HCT116 (cell line): ENCODE results near the gene AUTS2. TPM values are rescaled to one million over a fixed set of nuclear protein-coding genes. Genes with fewer than 3 reads are reported as not detected.

Experiments
- ATAC-seq: fragments of 200-7000 bp; cut with Tn5 transposase; 2 replicates; pipeline ENCODE4 v1.9.1; 2020; ENCODE audit warnings: mild to moderate bottlenecking, moderate library complexity
- BruUV-seq: library from RNA; stranded (reverse); fragments of 400-500 nt; replicated peaks from 2 replicates; lab custom pipeline; 2021; lab: Mats Ljungman, UMichigan
- CTCF ChIA-PET: fragments of 300-600 bp; sonication (Branson Sonifier 250); formaldehyde crosslinking; loops from one replicate; lab custom pipeline; 2021; ENCODE audit warnings: antibody characterized with exemption; lab: Charles Lee
- POLR2A ChIA-PET: fragments of 300-600, 350-600 bp; sonication (Branson Sonifier 250); formaldehyde crosslinking; loops from one replicate; lab custom pipeline; 2021; ENCODE audit warnings: antibody characterized with exemption; lab: Charles Lee
- RAD21 ChIA-PET, 2 experiments: fragments of 300-600 bp; sonication (Branson Sonifier 250); formaldehyde crosslinking; loops; one replicate each; lab custom pipeline; 2023; ENCODE audit warnings: low total read pairs in 2 of 2; ENCODE audit not compliant: uncharacterized antibody in 2 of 2, unreplicated experiment in 2 of 2, low non-redundant PET in 1 of 2; lab: Charles Lee
- DNase-seq: peaks from one replicate; pipeline ENCODE4 v3.0.0-alpha.2; 2010; ENCODE audit warnings: low read depth, low spot score
- H2AFZ ChIP-seq: fragments of 200-600 bp; shearing (Covaris generic), sonication (generic); 2 replicates; pipeline ENCODE4 v1.6.1; 2017; ENCODE audit warnings: low read depth, mixed run types, mixed read lengths, antibody characterized with exemption, low read length; ENCODE audit not compliant: poor library complexity, severe bottlenecking
- H3K27ac ChIP-seq: 2 replicates; pipeline ENCODE4 v1.5.1; 2012; ENCODE audit warnings: low read depth, low read length
- H3K27me3 ChIP-seq: fragments of 200-600 bp; sonication (generic); 2 replicates; pipeline ENCODE4 v1.6.1; 2016; ENCODE audit warnings: mixed run types, low read length, mixed read lengths; ENCODE audit not compliant: insufficient read depth
- H3K36me3 ChIP-seq, 2 experiments: fragments of 200-500 bp in 1 of 2; fragments of 200-600 bp in 1 of 2; sonication (Bioruptor generic) in 1 of 2; sonication (generic) in 1 of 2; 2 replicates each; pipeline versions ENCODE4 v1.5.1 to v1.6.1; 2014 to 2016; ENCODE audit warnings: low read length in 2 of 2, inconsistent platforms in 1 of 2, mixed read lengths in 1 of 2, mixed run types in 1 of 2; ENCODE audit not compliant: insufficient read depth in 2 of 2, control insufficient read depth in 1 of 2
- H3K4me1 ChIP-seq, 2 experiments: fragments of 200-600 bp in 1 of 2; sonication (generic) in 1 of 2; 2 replicates each; pipeline versions ENCODE4 v1.5.1 to v1.6.1; 2012 to 2017; ENCODE audit warnings: low read length in 2 of 2, inconsistent platforms in 1 of 2, mild to moderate bottlenecking in 1 of 2, mixed read lengths in 1 of 2, mixed run types in 1 of 2, moderate library complexity in 1 of 2; ENCODE audit not compliant: insufficient read depth in 2 of 2, control insufficient read depth in 1 of 2
- H3K4me2 ChIP-seq: fragments of 200-600 bp; sonication (generic); 2 replicates; pipeline ENCODE4 v1.6.1; 2017; ENCODE audit warnings: mixed run types, low read length, mixed read lengths
- H3K4me3 ChIP-seq, 2 experiments: fragments of 200-600 bp in 1 of 2; sonication (generic) in 1 of 2; replicated peaks in 1 of 2; 2 replicates each; pipeline ENCODE4 v1.5.1; 2011 to 2016; ENCODE audit warnings: low read length in 2 of 2, control low read depth in 1 of 2, low read depth in 1 of 2, mild to moderate bottlenecking in 1 of 2, mixed read lengths in 1 of 2, mixed run types in 1 of 2
- H3K79me2 ChIP-seq: fragments of 200-600 bp; sonication (generic); 2 replicates; pipeline ENCODE4 v1.6.1; 2017; ENCODE audit warnings: mild to moderate bottlenecking, mixed run types, low read length, moderate library complexity, mixed read lengths; ENCODE audit not compliant: insufficient read depth
- H3K9ac ChIP-seq: fragments of 200-600 bp; sonication (generic); 2 replicates; pipeline ENCODE4 v1.6.1; 2016; ENCODE audit warnings: low read length, mixed read lengths
- H3K9me2 ChIP-seq: fragments of 200-600 bp; sonication (generic), shearing (Covaris generic); 2 replicates; pipeline ENCODE4 v1.6.1; 2017; ENCODE audit warnings: mixed run types, mild to moderate bottlenecking, moderate library complexity; ENCODE audit not compliant: insufficient read depth
- H3K9me3 ChIP-seq, 2 experiments: fragments of 200-500 bp in 1 of 2; fragments of 200-600 bp in 1 of 2; sonication (Bioruptor generic) in 1 of 2; sonication (generic) in 1 of 2; 2 replicates each; pipeline ENCODE4 v1.6.1; 2014 to 2017; ENCODE audit warnings: low read length in 2 of 2, mixed read lengths in 2 of 2, inconsistent platforms in 1 of 2, low read depth in 1 of 2, mild to moderate bottlenecking in 1 of 2, mixed run types in 1 of 2, moderate library complexity in 1 of 2; ENCODE audit not compliant: control insufficient read depth in 1 of 2, insufficient read depth in 1 of 2
- H4K20me1 ChIP-seq: fragments of 200-600 bp; sonication (generic), shearing (Covaris generic); 2 replicates; pipeline ENCODE4 v1.6.1; 2017; ENCODE audit warnings: mixed run types, mild to moderate bottlenecking, moderate library complexity; ENCODE audit not compliant: insufficient read depth
- ATF3 ChIP-seq: IDR thresholded peaks from 2 replicates; pipeline ENCODE4 v1.6.1; 2012
- CEBPB ChIP-seq: IDR thresholded peaks from 2 replicates; pipeline ENCODE4 v1.6.1; 2012; ENCODE audit warnings: low read depth
- CTCF ChIP-seq, 3 experiments: fragments of 200-600 bp in 1 of 3; sonication (generic) in 1 of 3; IDR thresholded peaks in 2 of 3; conservative IDR thresholded peaks in 1 of 3; 2 replicates each; pipeline ENCODE4 v1.5.1; 2012 to 2017; ENCODE audit warnings: low read depth in 2 of 3, low read length in 2 of 3, antibody characterized with exemption in 1 of 3, borderline replicate concordance in 1 of 3, control low read depth in 1 of 3, mild to moderate bottlenecking in 1 of 3, mixed read lengths in 1 of 3, mixed run types in 1 of 3, moderate library complexity in 1 of 3; ENCODE audit not compliant: insufficient read depth in 1 of 3
- ELF1 ChIP-seq: IDR thresholded peaks from 2 replicates; pipeline ENCODE4 v1.6.1; 2012; ENCODE audit warnings: low read depth, borderline replicate concordance
- EZH2 ChIP-seq: fragments of 200-600 bp; sonication (generic); IDR thresholded peaks from 2 replicates; pipeline ENCODE4 v1.6.1; 2017; ENCODE audit warnings: antibody characterized with exemption, mixed run types
- POLR2A ChIP-seq: IDR thresholded peaks from 2 replicates; pipeline ENCODE4 v1.7.0; 2011; ENCODE audit warnings: borderline replicate concordance; ENCODE audit not compliant: insufficient read depth, insufficient read length; ENCODE audit errors: extremely low read depth
- SRF ChIP-seq: IDR thresholded peaks from 2 replicates; pipeline ENCODE4 v1.6.1; 2012; ENCODE audit warnings: low read depth
- YY1 ChIP-seq: IDR thresholded peaks from 2 replicates; pipeline ENCODE4 v1.6.1; 2011; ENCODE audit warnings: low read length, low read depth, moderate library complexity, mild to moderate bottlenecking; ENCODE audit not compliant: insufficient replicate concordance; ENCODE audit errors: extremely low read depth
- ZNF274 ChIP-seq: fragments of 200-500 bp; sonication (Bioruptor generic); IDR thresholded peaks from 2 replicates; pipeline ENCODE4 v1.6.1; 2014; ENCODE audit warnings: mild to moderate bottlenecking, low read depth, low read length, inconsistent platforms
- intact Hi-C: fragments of 100-400 bp; cut with micrococcal nuclease; formaldehyde crosslinking; loops from 2 replicates; pipeline ENCODE4 v1.10.0; 2022
- total RNA-seq: library from RNA; stranded (reverse); gene quantifications from one replicate; pipeline ENCODE4 v1.2.1, GENCODE V29; 2021; ENCODE audit not compliant: unreplicated experiment
- TF ChIP-seq, protein P1 (sequence below): IDR thresholded peaks from 2 replicates; pipeline ENCODE4 v1.6.1; 2012

The AUTS2 gene
- total RNA-seq, 1 experiment from 2014 or later: 0.93 TPM

DNA sequence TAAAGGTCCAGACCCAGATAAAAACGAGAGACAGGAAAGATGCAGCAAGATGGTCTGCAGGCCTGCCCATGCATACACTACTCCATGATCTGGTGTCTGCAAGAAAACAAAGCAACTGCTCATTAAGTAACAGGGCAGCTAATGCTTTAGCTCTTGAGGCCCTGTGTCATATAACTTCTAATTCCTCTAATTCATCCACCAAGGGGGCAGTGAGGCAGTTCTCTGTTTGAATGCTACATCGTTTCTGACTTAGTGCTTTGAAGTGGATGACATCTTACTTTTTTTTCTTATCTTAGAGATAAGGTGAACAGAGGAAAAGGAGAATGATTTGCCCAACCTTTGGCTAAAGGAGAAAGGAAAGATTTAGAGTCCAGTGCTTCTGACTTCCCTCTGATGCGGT lies 619.7 kb downstream of the AUTS2 start:
- H2AFZ ChIP-seq: no peak overlapping the region
- POLR2A ChIA-PET: no interaction called here
- H4K20me1 ChIP-seq: no peaks in the 10 kb centered on the region
- intact Hi-C loops: no loop called here
- no peak overlapping the region for H3K4me2 ChIP-seq
- H3K79me2 ChIP-seq: no peaks in the 10 kb centered on the region
- TF ChIP-seq ZNF274: no peak
- TF ChIP-seq ELF1: no peak
- no peak for TF ChIP-seq CEBPB
- TF ChIP-seq CTCF (IDR thresholded peaks at IDR 0.05 in 2 of 3, conservative IDR thresholded peaks at IDR 0.05 in 1 of 3; ENCODE audit: borderline replicate concordance in 1 of 3, insufficient read depth in 1 of 3, low read depth in 2 of 3, low read length in 2 of 3): no peak
- TF ChIP-seq, protein P1, sequence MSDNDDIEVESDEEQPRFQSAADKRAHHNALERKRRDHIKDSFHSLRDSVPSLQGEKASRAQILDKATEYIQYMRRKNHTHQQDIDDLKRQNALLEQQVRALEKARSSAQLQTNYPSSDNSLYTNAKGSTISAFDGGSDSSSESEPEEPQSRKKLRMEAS: no peak
- TF ChIP-seq POLR2A: no peak
- TF ChIP-seq ATF3: no peak
- CTCF ChIA-PET: no interaction called here
- no peaks in the 10 kb centered on the region for H3K27me3 ChIP-seq
- no peak overlapping the region for H3K27ac ChIP-seq
- DNase-seq (no peak), ATAC-seq (no peak)
- H3K9me2 ChIP-seq: no peaks in the 10 kb centered on the region
- no TSS peak for BruUV-seq
- RAD21 ChIA-PET: no interaction called here
- peaks cover 3 to 5% of the 10 kb centered on the region in 2 experiments; a peak in 2 of 4 replicates for H3K9me3 ChIP-seq
- H3K4me3 ChIP-seq: no peak overlapping the region
- H3K9ac ChIP-seq: no peak overlapping the region
- no peaks in the 10 kb centered on the region for H3K36me3 ChIP-seq
- H3K4me1 ChIP-seq: no peaks in the 10 kb centered on the region

DNA sequence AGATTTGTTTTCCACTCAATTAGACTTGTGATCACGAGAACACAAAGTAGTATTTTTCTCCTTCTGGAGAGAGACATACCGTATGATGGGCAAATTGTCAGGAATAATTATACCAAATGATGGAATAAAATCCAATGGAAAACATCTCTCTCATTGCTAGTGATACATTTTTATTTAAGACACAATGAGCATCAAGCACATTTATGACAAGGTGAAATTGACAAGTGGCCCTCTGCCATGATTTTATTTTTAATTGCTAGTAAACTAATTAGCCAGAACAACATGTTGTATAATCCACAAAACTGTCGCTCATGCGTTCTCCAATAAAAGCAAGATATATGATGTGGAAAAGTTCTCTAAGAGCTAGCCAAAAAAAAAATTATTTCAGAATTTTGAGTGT lies 620.8 kb downstream of the AUTS2 start:
- Histone ChIP-seq H3K9me3 (peaks cover 5 to 7% of the 10 kb centered on the region in 2 experiments; a peak in 2 of 4 replicates), H3K9me2 (no peaks in the 10 kb centered on the region), H4K20me1 (no peaks in the 10 kb centered on the region), H3K4me3 (no peak overlapping the region), H3K36me3 (no peaks in the 10 kb centered on the region), H3K27me3 (no peaks in the 10 kb centered on the region), H3K4me2 (no peak overlapping the region), H2AFZ (no peak overlapping the region), H3K4me1 (no peaks in the 10 kb centered on the region), H3K9ac (no peak overlapping the region), H3K27ac (no peak overlapping the region), H3K79me2 (no peaks in the 10 kb centered on the region)
- ATAC-seq: no peak
- DNase-seq: no peak
- no peak for TF ChIP-seq EZH2
- no peak for TF ChIP-seq SRF
- TF ChIP-seq, protein P1: no peak
- no peak for TF ChIP-seq YY1
- RAD21 ChIA-PET: no interaction called here
- BruUV-seq: no TSS peak
- intact Hi-C loops: no loop called here
- POLR2A ChIA-PET: no interaction called here
- CTCF ChIA-PET: no interaction called here
